Neural progenitor cell (in vitro differentiated cells): Measurements from ENCODE around the gene WDR64.

Source experiments
- EZH2 ChIP-seq: fragments of 200-600 bp; sonication (generic); IDR thresholded peaks from 2 replicates; pipeline ENCODE4 v1.6.1; 2017; ENCODE audit warnings: antibody characterized with exemption, mild to moderate bottlenecking, moderate library complexity
- EZH2phosphoT487 ChIP-seq: fragments of 200-600 bp; sonication (generic); IDR thresholded peaks from 2 replicates; pipeline ENCODE4 v1.6.1; 2017; ENCODE audit warnings: antibody characterized with exemption
- TF ChIP-seq, protein P1 (sequence below): fragments of 200-600 bp; sonication (generic); IDR thresholded peaks from 2 replicates; pipeline ENCODE4 v1.5.1; 2017; ENCODE audit warnings: antibody characterized with exemption, mild to moderate bottlenecking

GRCh38 chr1:241675983-241676382, 23.9 kb downstream of the WDR64 start:
- TF ChIP-seq, protein P1, sequence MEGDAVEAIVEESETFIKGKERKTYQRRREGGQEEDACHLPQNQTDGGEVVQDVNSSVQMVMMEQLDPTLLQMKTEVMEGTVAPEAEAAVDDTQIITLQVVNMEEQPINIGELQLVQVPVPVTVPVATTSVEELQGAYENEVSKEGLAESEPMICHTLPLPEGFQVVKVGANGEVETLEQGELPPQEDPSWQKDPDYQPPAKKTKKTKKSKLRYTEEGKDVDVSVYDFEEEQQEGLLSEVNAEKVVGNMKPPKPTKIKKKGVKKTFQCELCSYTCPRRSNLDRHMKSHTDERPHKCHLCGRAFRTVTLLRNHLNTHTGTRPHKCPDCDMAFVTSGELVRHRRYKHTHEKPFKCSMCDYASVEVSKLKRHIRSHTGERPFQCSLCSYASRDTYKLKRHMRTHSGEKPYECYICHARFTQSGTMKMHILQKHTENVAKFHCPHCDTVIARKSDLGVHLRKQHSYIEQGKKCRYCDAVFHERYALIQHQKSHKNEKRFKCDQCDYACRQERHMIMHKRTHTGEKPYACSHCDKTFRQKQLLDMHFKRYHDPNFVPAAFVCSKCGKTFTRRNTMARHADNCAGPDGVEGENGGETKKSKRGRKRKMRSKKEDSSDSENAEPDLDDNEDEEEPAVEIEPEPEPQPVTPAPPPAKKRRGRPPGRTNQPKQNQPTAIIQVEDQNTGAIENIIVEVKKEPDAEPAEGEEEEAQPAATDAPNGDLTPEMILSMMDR = no peak
- TF ChIP-seq EZH2phosphoT487 = no peak
- no peak for TF ChIP-seq EZH2
